GM19372 (cell line): ENCODE measurements around the gene CLMN.

Experiments used
- ATAC-seq: cut with Tn5 transposase; IDR thresholded peaks from one replicate; pipeline ENCODE4 v1.9.1; 2021; ENCODE audit warnings: mild to moderate bottlenecking, low read depth, moderate library complexity; ENCODE audit not compliant: unreplicated experiment

CLMN gene

DNA sequence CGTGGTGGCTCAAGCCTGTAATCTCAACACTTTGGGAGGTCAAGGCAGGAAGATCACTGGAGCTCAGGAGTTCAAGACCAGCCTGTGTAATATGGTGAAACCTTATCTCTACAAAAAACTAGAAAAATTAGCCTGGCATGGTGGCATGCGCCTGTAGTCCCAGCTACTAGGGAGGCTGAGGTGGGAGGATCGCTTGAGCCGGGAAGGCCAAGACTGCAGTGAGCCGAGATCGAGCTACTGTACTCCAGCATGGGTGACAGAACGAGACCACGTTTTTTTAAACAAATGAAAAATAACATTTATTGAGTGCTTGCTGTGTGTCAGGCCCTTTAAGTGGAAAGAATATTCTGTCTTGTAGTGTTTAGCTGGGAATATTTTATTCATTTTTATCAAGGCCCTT lies 26.6 kb upstream of the CLMN start:
- no peak for ATAC-seq

- no peak for ATAC-seq
Observed at GRCh38 chr14:95345032-95345431, 25.3 kb upstream of the CLMN start.

- no peak for ATAC-seq
Observed at GRCh38 chr14:95344536-95344935, 24.8 kb upstream of the CLMN start.

DNA sequence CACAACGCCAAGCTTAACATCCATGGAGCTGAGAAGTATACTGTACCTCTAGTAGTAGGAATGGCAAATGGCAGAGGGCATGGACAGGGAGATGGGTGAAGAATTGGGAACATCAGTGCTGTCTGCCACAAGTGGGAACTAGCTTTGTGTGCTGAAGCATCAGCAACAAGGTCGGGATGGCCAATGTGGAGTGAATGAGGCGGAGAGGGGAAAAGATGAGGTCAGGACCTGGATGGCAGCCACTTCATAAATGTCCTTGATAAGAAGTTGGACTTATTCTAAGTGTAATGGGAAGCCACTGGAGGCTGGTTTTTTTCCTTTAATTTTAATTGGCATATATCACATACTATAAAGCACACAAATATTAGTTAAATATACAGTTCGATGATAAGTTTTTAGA lies 21.9 kb upstream of the CLMN start:
- no peak for ATAC-seq

- ATAC-seq: no peak
Observed at GRCh38 chr14:95341115-95341514, 21.4 kb upstream of the CLMN start.

DNA sequence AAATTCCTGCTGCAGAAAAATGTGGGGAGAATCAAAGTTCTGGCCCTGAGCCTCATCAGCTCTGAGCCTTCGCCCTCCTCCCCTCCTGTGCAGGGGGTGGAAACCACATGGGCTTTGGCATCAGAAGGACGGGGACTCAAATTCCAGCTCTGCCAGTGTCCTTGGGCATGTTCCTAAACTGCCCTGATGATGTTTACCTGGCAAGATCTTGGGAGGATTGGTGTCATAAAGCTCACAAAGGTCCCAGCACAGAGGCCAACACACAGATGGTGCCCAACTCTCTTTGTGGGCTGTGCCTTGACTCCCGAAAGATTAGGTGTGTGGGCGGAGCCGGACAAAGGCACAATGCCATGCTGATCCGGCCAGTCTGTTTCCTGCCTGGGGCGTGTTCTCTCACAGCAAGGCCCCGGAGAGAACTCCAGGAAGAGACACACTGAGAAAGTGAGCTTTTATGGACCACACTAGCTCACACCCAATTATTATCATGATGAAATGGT lies 20.5 kb upstream of the CLMN start:
- no peak for ATAC-seq

GRCh38 chr14:95339301-95339865 lies 19.7 kb upstream of the CLMN start:
- ATAC-seq: no peak

DNA sequence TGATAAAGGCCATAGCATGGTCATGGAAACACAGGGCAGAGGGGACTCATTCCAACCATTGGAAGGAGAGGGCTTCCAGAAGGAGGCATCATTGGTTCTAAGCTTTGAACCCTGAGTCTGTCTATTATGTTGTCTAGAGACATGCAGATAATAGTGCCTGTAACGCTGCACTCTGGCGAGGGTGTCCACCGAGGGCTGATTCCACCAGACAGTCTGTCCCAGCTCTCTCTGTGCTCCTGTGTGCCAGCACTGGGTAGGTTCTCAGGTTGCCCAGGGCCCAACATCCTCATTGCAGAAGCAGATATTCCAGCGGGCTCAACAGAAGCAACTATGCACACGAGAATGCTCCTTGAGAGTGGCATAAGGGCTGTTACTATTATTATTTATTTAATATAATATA lies 18.7 kb upstream of the CLMN start:
- no peak for ATAC-seq

GRCh38 chr14:95337041-95337595 lies 17.4 kb upstream of the CLMN start:
- ATAC-seq: no peak

DNA sequence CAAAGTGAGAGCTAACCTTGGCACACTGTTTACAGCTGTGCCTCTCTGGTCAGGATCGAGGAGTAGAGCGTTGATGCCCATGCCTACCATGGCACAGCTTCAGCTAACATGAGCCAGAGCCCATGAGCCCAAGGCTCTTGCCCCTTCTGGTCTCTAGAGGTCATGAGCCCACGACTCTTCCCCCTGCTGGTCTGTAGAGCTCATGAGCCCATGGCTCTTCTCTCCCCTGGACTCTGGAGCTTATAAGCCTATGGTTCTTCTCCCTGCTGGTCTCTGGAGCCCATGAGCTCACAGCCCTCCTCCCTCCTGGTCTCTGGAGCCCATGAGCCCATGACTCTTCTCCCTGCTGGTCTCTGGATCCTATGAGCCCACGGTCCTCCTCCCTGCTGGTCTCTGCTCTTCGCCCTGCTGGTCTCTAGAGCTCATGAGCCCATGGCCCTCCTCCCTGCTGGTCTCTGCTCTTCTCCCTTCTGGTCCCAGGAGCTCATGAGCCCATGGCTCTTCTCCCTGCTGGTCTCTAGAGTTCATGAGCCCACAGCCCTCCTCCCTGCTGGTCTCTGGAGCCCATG lies 16.6 kb upstream of the CLMN start:
- no peak for ATAC-seq

- no peak for ATAC-seq
Observed at GRCh38 chr14:95335071-95335470, 15.4 kb upstream of the CLMN start.

DNA sequence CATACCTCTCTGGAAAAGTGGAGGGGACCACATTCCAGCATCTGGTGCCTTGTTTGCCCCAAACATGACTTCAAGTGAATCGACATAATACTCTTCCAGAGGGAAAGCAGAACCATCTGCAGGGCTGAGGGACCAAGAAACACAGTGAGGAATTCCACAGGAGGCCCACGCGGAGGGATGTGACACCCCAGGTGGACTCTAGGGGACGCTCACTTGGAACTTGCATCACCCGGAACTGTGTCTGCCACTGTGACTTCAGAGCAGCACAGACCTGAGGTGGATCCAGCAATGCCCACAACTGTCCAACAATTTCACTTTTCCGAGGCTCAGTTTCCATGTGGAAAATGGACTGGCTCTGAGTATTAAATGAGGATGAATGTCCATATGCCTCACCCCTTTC lies 14.3 kb upstream of the CLMN start:
- no peak for ATAC-seq

DNA sequence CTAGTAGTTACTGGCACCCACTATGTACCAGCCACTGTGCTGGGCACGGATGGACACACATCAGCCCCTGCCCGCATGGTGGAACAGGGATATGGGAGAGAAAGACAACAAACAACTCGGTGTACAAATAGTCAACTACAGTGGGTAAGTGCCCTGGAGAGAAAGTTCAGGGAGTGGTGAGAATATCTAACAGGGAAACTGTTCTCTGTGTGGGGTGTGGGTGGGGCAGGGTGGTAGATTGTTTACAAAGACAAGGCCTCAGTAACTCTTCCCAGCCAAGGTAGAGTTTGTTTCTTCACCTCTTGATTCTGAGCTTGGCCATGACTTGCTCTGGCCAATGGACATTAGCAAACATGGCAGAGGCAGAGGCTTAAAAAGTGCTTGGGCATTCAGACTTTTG lies 12.9 kb upstream of the CLMN start:
- ATAC-seq: no peak

DNA sequence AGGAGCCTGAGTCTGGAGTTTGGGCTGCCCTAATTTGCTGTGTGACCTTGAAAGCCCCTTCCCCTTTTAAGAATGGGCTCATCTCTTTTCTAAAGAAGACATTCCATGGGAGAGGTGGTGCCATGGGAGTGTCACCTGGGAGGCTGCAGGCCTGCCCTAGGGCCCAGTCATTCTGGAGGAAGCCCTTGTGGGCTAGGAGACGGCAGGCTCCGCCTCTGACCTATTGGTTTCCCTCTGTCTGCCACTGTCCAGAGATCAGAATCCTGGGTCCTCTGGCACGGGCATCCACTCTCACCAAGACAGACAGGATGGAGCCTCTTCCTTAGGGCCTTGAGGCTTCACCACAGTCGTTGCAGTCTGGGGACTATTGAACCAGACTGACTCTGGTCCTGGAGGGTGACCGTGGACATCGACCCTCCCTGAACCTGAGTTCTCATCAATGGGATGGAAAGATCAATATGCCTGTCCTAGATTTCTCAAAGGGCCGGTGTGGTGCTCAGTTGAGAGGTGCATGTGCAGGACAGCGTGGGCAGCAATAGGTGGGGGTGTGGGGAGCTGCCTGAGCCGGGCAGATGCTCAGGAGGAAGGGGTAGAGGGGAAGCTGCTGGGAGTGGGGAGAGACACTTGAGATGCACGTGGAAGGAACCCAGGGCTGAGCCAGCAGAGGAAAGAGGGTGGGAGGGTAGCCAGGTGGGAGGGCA lies 12.2 kb upstream of the CLMN start:
- no peak for ATAC-seq

DNA sequence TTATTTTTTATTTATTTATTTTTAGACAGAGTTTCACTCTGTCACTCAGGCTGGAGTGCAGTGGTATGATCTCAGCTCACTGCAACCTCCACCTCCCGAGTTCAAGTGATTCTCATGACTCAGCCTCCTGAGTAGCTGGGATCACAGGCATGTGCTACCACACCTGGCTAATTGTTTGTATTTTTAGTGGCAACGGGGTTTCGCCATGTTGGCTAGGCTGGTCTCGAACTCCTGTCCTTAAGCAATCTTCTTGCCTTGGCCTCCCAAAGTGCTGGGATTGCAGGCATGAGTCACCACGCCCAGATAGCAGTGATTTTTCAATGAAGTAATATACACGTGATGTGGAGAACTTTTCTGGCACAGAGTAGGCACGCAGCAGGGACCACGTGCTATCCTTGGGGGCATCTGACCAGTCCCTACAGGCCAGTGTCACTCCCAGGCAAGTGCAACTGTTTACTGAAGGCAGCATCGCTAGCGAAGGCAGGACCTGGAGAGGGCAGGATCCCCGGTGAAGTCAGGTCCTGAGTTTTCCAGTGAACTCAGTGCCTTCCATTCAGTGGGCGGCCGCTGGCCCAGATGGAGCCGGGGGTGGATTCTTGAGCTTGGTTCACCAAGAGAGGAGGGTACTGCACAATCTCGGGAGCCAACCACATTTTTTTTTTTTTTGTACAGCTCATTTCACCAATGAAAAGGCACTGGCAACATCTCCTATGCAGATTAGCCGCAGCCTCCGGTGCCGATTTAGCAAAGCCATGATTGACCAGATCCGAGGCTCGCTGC lies 11.1 kb upstream of the CLMN start:
- ATAC-seq: no peak

DNA sequence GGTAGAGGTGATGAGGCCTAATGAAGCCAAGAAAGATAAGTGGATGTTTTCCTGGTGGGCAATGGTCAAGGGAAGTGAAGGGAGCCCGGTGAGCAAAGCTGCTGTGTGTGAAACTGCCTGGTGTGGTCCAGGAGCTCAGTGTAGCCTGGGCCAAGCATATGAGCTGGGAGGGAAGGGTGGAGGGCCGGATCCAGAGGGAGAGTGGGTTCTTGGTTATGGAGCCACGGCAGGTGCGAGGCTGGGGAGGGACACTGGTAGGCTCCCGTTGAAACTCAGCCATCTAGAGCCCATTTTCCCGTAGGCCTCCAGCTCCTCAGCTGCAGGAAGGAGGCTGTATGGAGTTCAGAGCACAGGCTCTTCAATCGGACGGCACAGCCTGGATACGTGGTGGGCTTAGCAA lies 10.2 kb upstream of the CLMN start:
- no peak for ATAC-seq

DNA sequence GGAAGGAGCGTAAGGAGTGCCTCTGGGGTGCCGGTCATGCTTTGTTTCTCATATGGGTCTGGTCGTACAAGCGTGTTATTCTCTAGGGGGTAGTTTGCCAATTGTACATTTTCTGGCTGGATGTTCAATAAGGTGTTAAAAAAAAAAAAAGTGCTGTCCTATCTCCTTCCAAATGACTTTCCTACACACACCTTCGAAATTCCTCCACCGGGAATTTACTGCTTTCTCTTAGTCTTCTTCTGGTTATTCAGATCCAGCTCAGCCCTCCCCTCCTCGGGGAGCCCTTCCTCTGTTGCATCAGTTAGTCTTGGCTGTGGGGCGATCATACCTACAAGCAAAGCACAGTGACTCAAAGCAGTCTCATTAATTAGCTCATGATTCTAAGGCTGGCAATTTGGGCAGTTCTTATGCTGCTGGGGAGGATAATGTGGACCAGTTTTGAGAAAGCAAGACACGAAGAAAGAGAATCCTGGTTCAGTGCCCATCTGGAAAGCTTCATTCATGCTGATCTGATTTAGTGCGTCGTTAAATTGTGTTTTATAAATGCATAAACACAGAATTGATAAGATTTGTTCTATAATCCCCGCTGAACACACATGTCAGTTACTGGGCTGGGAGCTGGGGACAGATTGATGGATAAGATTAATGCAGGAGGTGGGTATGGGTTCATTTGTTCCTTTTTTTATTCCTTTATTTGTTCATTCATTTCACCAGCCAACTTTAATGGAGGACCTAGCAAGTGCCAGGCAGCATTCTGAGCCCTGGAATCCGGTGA lies 9.2 kb upstream of the CLMN start:
- no peak for ATAC-seq

GRCh38 chr14:95327558-95328374 lies 8.1 kb upstream of the CLMN start:
- ATAC-seq: peak; percentile 95

- peak; percentile 24 for ATAC-seq
Observed at GRCh38 chr14:95326987-95327386, 7.3 kb upstream of the CLMN start.
